DOHH2 (cell line): Measurements from ENCODE around the gene FGF7.

Experiments used
- EZH2phosphoT487 ChIP-seq: fragments of 200-600 bp; sonication (generic); IDR thresholded peaks from 2 replicates; pipeline ENCODE4 v1.6.1; 2017; ENCODE audit warnings: borderline replicate concordance, mild to moderate bottlenecking, antibody characterized with exemption, low read length, moderate library complexity, mixed read lengths
- TF ChIP-seq, protein P1 (sequence below): fragments of 200-600 bp; sonication (generic); IDR thresholded peaks from one replicate; pipeline ENCODE4 v1.5.1; 2014; ENCODE audit warnings: antibody characterized with exemption, mild to moderate bottlenecking, low read depth, low read length; ENCODE audit not compliant: poor library complexity, severe bottlenecking

DNA sequence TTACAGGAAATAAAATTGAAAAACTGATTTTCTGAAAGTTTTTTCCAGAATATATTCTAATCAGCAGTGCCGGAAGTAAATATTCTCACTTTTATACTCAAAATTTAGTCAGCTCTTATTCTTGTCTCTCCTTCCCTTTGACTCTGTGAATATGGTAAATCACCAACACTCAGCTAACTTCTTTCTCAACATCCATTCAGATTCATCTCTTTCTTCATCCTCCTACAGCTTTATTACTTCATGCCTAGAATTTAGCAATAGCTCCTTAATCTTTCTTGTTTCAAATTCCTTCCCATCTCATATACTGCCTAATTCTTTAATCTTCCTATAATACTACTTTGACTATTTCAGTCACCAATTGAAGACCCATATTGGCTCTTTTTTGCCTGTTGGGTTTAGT lies 67.9 kb downstream of the FGF7 start:
- TF ChIP-seq, protein P1, sequence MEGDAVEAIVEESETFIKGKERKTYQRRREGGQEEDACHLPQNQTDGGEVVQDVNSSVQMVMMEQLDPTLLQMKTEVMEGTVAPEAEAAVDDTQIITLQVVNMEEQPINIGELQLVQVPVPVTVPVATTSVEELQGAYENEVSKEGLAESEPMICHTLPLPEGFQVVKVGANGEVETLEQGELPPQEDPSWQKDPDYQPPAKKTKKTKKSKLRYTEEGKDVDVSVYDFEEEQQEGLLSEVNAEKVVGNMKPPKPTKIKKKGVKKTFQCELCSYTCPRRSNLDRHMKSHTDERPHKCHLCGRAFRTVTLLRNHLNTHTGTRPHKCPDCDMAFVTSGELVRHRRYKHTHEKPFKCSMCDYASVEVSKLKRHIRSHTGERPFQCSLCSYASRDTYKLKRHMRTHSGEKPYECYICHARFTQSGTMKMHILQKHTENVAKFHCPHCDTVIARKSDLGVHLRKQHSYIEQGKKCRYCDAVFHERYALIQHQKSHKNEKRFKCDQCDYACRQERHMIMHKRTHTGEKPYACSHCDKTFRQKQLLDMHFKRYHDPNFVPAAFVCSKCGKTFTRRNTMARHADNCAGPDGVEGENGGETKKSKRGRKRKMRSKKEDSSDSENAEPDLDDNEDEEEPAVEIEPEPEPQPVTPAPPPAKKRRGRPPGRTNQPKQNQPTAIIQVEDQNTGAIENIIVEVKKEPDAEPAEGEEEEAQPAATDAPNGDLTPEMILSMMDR = no peak
- no peak for TF ChIP-seq EZH2phosphoT487
